NCI-H1092 treated with DMSO at 0.1 percent for 48 hours (cell line): Measurements from ENCODE around the gene ZBTB46.
A peak's percentile ranks its signal among the peaks of the same experiment; 100 is the strongest.

Experiments
- DNase-seq: peaks from one replicate; lab custom pipeline; 2025; lab: John Stamatoyannopoulos, UW

Gene ZBTB46

DNA sequence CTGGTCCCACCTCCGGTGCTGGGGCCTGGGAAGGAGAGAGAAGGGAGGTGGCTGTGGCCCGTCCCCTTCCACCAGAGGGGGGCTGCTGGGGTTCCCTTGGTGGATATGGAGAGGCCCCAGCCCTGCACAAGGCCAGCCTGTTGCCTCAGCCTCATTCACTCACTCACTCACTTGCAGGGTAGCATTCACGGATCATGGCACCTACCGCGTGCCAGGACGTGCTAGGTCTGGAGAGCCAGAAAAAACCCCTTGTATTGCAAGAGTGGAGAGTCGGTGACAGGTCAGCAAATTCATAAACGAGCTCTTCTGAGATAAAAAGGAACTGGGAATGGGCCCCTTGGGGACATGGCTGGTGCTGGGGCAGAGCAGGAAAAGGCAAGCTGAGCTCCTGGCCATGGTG, 6.4 kb upstream of the ZBTB46 start:
- DNase-seq, result no peak

DNA sequence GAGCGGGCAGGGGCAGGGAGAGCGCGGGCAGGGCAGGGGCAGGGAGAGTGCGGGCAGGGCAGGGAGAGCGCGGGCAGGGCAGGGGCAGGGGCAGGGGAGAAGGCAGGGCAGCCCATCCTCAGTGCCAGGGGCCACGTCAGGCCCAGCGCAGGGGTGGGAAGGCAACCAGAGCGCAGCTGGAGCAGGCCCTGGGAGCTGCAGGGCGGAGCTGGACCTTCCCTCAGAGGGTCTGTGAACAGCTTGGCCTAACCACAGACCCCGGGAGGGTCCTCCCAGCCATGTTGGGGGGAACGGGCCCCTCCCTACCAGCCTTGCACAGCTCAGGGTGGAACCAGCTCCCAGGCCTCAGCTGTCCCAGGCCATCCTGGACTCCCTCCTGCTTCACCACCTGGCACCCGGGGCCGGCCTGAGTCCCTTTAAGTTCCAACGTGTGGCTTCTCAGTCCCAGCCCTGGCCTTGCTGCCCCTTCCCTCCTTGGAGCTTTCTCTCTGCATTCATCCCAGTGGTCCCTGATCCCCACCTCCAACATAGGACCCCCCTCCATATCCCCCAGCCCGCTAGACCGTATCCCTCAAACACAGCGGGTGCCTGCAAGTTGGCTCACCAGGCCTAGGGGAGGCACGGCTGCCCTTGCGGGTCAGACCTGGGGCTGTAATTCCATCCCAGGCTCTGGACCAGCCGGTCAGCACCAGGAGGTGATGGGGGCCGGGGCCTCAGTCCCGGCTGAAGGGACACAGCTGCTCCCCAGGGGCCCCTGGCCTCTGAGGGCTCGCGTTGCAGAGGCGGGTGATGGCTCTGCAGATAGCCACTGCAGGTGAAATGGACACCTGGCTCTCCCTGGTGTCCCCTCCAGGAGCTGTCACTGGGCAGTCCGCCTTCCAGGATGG, 5.6 kb upstream of the ZBTB46 start:
- no peak for DNase-seq

DNA sequence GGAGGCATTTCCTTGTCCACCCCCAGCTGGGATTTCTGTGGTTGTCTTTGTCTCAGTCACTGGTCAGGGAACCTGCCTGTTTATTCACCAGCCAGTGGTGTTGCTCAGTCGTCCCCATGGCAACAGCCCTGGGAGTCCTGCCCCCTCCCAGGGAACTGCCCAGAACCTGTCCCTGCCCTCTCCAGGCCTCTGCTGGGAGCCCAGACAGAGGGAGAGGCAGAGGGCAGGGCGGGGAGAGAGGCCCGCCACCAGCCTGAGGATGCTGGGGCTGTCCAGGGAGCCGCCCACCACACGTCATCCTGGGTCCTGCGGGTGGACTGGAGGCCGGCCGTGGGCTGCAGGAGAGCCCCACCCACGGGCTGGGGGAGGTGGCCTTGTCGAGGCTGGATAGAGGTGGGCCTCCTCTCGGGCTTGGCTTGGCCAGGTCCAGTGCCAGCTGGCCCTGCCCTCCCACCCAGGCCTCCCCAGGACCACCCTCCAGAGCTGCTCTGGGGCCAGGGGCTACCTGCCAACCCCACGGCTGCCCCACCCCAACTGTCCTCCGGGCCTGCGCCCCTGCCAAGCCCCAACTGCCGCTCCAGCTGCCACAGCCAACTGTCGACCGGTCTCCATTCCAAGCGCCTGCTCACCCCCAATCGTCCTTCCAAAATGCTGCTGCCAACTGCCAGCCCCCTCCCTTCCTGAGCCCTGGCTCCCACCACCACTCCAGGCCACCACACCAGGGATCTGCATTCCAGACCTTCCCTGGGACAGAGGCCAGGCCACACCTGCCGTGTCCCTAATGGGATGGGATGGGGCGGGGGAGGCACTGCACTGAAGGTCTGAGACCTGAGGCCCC, 4.2 kb upstream of the ZBTB46 start:
- DNase-seq, result peak; percentile 50

DNA sequence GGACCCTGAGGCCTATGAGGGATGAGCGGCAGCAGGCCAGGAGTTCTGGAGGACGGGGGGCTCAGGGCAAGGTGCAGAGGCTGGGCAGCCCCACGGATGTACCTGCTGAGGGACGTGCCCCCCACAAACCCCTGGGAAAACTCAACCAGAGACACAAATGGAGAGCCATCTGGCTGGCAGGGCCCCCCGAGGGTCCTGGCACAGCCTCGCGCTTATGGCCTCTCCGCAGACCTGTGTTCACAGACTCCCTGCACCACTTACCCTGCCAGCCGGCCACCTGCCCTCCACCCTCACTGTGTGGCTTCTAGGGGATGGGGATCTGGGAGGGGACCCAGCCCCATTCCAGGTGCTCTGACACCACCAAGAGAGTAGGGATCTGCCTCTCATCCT, 3.4 kb upstream of the ZBTB46 start:
- no peak for DNase-seq

DNA sequence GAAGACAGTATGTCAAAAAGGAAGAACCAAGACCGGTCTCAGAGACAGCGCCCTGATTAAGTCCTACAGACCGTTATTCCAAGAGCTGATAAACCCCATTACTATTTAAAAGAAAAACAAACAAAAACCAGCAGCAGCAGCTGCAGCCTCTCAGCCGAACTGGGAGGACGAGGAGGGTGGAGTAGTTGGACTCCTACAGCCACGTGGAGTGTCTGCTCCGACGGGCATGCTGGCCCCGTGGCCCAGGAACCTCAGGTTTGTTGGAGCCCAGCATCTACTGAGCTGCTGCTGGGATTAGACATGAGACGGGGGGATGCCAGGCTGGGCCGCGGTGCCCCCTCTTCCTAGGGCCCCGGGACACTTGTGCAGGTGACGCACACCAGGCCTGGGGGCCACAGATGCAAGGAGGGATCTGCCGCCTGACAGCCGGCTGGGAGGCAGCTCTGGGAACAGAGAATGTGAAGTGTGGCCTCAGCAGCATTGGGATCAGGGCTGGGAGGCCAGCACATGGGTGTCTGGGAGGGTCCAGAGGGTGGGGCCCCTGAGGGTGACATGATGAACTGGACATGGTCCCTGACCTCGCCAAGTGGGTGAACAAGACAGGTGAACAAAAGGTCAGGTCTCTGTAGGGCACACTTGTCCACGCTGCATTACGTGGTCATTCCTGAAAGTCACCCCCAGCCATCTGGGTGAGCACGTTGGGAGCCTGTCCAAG, 2.9 kb upstream of the ZBTB46 start:
- DNase-seq, result no peak

DNA sequence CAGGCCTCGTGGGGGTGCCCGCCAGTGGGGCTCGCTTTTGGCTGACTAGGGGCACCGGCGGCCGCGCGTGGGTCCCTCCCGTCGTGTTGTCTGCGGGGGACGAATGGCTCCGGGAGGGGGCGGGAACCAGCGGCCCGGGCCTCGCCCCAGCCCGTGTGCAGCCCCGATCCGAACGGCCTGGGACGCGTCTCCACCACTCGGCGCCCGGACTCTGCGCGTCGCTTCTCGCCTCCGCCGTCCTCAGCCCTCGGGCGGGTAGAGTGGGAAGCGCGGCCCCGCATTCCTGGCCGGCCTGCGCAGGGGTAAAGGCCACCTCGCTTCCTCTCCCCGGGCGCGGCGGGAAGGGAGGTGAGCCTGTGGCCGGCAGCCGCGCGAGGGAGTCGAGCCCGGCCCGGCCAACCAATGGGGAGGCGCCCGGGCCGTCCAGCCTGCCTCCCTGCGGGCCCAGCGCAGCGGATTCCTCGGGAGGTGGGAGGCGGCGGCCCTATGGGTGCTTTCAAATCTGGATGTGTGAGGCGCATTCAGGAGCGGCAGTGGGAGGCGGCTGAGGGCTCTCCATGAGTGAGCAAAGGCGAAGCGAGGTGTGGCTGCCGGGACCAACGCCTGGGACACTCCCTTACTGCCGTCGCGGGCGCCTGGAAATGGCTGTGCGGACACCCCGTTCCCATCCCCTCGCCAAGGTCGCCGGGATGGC, 1.1 kb upstream of the ZBTB46 start:
- DNase-seq, result no peak

DNA sequence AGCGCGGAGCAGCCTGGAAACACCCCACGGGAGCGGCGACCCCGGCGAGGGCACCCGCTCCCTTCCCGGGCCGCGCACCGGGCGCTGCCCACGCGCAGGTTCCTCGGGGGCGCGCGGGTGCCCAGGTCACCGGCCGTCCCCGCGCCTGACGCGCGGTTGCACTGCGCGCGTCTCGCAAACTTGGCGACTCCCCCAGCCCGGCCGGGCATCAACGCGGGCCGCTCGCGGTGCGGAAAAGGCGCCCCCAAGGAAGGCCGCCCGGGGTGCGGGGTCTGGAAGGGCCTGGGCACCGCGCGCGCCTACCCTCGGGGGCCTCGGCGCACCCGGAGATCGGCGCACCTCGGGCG, 555 bp upstream of the ZBTB46 start:
- DNase-seq, result no peak

DNA sequence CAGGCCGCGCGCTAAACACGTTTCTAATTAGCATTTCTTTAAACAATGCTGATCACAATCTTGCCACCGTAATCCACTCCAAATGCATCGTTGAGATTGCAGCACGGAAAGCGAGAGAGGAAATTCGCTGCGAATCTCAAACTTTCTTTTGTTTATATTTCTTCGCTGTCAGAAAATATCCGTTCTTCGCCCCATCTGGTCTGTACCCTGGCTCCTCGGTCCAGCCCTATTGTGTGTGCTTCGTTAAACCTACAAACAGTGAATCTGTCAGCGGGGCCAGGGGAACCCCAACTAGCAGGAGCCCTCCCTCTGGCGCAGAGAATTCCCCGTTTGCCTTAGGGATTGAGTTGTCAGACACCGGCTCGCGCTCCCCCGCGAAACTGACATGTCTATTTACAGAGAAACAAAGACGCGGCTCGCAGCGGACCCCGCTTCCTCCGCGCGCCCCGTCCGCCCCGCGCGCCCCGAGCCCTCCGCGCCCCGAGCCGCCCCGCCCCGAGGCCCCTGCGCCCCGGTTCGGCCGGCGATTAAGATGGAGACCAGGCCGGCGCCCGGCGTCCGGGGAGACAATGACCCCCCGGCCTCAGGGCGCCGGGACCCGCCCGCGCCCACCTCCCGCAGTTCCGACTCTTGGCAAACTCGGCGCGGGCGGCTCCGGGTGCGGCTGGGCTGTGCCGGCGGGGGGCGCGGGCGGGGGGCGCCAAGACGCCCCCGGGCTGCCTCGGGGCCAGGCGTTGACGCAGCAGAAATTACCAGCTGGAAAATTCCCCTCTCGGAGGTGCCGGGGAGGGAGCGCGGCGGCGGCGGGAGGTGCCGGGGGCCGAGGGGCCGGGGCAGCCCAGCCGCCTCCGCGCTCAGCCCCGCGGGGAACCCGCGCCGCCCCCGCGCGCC, 874 bp downstream of the ZBTB46 start:
- DNase-seq, result no peak

DNA sequence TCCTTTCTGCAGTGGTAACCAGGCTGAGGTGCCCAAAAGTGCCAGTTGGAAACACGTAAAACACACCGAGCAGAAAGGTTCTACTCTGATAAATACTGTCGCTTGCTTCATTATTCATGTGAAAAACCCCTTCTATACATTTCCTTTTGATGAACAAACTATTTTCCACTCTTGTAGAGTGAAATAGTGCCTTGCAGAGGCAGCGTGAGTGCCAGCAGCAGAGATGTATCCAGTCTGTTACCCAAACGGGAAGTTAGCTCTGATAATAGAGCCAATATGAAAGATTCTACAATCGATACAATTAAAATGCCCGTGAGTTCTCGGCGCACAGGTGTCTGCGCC, 1.5 kb downstream of the ZBTB46 start:
- no peak for DNase-seq

DNA sequence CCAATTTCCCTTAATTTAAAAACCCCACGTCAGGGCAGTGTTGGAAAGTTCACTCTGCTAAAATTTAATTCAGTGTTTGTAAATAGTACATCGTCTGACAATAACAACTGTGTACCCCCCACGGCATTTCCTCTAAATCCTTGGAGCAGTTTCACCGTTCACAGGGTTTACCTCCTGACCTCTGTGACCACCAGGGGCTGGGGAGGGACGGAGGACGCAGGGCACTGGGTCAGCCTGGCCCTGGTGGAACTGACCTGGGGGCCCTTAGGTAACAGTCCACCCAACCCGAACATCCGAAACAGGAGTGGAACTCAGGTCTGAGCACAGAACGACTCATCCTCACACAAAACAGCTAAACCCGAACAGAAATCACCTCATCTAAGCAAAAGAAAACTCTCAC, 2.1 kb downstream of the ZBTB46 start:
- DNase-seq, result no peak

DNA sequence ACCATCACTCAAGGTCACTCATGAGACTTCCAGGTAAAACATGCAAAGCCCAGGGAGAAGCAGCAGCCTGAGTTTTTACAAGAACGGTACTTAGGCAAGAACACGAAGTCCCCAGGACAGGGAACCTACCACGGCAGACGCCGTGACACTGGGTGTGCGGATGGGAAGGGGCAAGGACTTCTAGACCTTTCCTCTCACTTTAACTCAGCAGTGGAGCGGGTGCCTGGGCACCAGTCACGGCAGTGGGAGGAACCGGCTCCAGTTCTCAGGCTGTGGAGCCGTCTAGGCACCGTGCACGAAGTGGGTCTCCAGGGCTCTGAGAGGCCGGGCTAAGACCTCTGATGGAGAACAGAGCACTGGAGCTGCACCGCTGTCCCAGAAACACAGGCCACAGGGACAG, 2.5 kb downstream of the ZBTB46 start:
- DNase-seq, result no peak

DNA sequence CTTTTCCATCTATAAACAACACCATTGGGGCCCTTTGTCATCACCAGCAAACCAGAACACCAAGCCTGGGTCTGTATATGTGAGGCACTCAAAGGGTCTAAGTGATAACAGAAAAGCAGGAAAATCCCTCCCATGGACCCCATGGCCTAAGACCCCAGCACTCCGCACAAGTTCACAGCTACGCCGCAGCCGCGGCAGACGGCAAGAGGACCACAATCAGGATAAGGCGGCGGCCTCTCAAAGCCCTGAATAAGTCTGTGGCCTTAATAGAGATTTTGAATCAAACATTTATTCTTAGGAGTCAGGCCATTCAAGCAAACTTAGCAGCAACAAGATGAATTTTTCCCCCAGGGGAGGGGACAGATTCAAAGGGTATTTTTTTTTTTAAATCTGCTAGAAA, 2.9 kb downstream of the ZBTB46 start:
- no peak for DNase-seq

DNA sequence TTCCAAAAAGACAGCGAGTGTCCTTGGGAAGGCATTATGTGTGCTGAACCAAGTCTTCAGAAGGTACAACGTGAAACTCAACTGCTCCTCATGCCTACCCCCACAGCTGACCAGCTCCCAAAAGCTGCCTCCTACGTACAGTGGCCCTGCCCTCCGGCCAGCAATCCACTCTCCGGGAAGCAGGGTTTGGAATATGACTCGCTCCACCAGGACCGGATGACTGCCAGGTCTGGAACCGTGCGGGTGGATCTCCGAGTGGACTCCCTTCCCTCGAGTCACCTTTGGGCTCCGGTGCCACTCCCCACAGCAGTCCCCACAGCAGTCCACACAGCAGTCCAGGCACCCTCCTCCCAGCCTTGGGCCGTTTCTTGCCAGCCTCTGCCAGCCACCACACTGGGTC, 4.3 kb downstream of the ZBTB46 start:
- no peak for DNase-seq

DNA sequence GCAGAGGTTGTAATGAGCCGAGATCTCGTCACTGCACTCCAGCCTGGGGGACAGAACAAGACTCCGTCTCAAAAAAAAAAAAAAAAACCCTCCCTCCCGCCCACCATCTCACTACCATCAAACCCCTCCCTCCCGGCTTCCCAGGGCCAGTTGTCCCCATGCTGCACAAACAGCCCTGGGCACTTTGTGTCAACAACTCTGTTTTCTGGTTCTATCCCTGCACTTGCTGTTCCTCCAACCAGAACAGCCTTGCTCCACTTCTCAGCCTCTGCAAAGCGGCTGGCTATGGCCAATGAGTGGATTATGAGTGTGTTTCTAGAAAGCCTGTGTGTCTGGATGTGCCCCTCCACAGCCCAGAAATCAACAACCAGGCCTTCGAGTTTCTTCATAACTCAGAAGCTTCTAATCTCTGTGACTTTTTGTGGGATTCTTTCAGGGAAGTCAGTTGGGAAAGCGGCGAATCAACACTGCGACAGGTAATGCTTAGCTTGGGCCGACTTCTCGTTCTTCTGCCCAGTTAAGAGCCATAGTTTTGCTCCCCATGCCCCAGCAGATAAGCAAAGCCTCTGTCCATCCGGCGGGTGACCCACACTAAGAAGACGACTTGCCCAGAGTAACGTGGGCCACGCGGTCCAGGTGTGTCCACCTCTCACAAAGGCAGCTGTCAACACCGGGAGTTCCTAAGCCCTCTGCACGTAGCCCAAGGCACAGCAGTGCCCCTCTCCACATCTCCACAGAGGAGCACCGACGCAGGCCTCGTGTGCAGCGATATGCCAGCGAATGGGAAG, 5.5 kb downstream of the ZBTB46 start:
- DNase-seq, result no peak

DNA sequence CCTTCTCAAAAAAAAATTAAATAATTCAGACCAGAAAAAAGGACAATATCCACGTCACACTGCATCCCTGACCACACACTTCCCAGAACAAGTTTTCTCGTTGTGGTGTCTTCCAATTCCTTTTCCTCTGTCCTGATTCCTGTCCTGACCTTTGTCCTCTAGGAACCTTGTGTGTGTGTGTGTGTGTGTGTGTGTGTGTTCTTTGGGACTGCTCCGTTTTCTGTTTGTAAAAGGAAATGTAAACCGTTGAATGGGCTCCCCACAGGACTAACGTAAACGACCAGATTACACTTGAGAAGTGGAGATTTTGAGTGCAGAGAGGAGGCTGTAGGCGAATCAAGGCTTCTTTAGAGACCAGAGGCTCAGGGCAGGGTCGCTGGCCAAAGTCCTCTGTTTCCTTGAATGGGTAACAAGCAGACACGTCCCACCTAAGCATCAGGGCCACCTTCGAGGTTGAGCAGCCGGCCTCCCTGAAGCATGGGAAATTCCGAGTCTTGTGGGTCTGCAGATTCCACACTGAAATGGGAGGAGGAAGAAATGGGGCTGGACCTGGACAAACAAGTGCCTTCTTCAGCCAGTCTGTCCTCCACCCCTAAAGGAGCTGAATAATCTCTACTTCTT, 7.3 kb downstream of the ZBTB46 start:
- no peak for DNase-seq

DNA sequence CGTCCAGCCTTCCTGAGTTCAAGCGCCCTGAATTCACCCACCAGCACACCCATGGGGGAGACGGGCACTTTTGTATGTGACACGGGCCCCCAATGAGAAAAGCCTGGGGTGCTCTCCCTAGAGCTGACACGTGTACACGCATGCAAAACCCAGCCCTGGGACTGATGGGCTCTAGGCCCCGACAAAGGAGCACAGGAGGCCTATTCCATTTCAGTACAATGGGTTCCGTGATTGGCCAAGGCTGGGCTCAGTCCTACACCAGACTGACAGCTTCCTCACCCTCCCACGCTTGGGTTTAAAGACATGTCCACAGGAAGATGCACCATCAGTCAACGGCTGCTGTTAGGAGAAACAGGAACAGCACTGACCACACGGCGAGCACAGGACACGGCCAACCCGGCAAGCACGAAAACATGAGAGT, 8.8 kb downstream of the ZBTB46 start:
- DNase-seq, result no peak

DNA sequence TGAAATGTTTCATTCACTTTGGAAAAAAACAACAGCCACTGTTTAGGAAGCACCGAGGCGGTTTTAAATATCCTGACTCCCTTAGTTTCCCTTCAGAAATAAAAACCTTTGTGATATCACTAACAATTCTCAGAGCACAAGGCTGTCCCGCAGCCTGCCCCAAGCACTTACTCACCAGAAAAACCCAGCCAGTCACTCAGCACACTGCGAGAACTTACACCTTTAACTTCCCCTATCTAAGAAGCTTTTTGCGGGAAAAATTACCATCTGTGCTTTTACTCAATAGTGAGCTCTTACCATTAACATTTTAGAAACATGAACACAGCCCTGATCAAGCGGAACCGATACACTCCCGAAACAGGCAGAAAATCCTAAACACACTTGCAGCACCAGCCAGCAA, 9.3 kb downstream of the ZBTB46 start:
- DNase-seq, result no peak

DNA sequence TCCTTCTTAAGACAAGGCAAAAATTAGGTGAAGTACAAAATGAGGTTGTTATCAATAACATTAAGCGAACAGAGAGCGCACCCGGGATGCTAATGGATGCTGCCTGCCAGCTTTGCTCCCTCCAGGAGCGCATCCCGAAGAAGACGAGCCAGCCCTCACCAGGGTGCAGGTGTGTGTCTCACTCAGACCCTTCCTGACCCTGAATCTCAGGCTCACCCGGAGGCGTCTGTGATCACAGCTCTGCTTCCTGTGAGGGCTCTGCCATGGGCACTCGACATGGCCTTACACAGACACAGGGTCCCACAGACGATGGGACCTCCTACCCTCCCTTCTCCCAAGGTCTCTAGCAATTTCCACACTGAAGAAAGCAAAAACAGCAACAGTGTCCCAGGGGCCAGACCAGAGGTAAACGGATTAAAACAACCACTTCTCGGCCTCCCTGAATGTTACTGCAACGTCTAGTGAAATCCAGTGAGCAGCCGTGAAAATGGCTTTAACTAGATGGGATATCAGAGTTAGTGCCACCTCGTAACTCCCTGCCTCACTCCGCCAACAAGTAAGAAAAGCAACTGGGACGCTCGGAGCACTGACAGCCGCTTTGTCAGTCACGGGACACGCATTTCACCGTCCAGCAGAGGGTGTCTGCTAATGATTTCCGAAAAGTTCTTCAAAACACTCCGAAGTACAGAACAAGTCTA, 11.7 kb downstream of the ZBTB46 start:
- DNase-seq, result no peak

DNA sequence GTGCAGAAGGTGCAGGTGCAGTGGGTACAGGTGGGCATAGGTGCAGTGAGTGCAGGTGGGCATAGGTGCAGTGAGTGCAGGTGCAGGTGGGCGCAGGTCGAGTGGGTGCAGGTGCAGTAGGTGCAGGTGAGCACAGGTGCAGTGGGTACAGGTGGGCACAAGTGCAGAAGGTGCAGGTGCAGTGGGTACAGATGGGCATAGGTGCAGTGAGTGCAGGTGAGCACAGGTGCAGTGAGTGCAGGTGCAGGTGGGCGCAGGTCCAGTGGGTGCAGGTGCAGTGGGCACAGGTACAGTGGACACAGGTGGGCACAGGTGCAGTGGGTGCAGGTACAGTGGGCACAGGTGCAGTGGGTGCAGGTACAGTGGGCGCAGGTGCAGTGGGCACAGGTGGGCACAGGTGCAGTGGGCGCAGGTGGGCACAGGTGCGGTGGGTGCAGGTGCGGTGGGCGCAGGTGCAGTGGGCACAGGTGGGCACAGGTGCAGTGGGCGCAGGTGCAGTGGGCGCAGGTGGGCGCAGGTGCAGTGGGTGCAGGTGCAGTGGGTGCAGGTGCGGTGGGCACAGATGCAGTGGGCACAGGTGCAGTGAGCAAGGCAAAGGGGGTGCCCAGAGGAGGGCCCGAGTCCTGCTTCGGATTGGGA, 15.3 kb downstream of the ZBTB46 start:
- no peak for DNase-seq
